Measurements from ENCODE around the gene MYO5A.
"Not testable (repeated sequence)": the region's sequence is repeated elsewhere in the genome, so short reads cannot be mapped to it uniquely, and the experiment has no call there.

Gene MYO5A

DNA sequence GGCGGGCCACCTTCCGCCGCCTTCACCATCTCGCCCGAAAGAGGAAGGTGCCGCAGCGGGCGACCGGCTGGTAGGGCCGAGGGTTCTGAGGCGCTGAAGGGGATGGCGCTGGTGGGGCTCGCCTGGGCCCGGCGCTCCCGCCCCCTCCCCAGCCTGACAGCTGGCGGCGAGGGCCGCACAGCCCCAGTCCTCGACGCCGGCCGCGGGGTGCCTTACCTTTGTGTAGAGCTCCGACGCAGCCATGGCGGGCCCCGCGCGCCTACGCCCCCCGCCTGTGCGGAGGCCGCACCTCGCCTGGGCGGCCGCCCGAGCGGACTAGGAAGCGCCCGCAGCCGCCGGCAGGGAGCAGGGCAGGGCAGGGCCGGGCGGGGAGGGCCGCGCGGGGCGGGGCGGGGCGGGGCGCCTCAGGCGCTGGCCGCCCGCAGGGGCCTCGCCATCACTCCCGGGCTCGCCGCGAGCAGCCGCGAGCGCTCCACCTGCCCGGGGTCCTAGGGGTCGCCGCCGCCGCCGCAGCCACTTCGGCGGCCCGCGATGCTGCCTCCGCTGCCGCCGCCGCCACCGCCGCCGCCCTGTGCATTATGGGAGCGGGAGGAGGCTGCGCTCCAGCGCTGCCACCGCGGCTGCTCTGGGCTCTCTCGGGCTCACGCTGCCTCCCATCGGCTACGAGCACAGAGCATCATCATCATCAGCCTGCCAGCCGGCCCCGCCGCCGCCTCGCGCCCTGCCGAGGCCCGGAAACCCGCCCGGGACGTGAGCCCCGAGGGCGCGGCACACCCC lies at the start of gene MYO5A:
MYO5A (minus strand) TSS at position 317 of the 777 bp plus-strand sequence; CDS start at position 243, 74 bp downstream.
- DNase-seq = peak; percentile 80

GRCh38 chr15:52576692-52577091 lies 48.0 kb upstream of the MYO5A start:
- DNase-seq = no peak

GRCh38 chr15:52575573-52575972 lies 46.9 kb upstream of the MYO5A start:
- DNase-seq = not testable (repeated sequence)

DNA sequence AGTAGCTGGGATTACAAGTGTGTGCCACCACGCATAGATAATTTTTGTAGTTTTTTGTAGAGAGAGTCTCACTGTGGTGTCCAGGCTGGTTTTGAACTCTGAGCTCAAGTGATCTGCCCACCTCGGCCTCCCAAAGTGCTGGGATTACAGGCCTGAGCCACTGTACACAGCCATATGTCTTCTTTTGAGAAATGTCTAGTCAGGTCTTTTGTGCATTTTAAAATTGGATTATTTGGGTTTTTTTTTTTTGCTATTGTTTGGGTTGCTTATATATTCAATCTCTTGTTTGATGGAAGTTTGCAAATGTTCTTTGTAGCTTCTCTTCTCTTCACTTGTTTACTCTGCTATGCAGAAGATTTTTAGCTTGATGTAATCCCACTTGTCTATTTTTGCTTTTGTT lies 46.4 kb upstream of the MYO5A start:
- no peak for DNase-seq

GRCh38 chr15:52574623-52575022 lies 45.9 kb upstream of the MYO5A start:
- DNase-seq = not testable (repeated sequence)

GRCh38 chr15:52568601-52569585 lies 40.2 kb upstream of the MYO5A start, which contains the start of gene ARPP19:
ARPP19 (minus strand) TSS chr15:52569030; CDS start chr15:52568892, 138 bp downstream.
- peak; percentile 86 for DNase-seq

- peak; percentile 65 for DNase-seq
Measured at GRCh38 chr15:52567871-52568600, 39.4 kb upstream of the MYO5A start.

- no peak for DNase-seq
Measured at GRCh38 chr15:52566889-52567288, 38.2 kb upstream of the MYO5A start.

DNA sequence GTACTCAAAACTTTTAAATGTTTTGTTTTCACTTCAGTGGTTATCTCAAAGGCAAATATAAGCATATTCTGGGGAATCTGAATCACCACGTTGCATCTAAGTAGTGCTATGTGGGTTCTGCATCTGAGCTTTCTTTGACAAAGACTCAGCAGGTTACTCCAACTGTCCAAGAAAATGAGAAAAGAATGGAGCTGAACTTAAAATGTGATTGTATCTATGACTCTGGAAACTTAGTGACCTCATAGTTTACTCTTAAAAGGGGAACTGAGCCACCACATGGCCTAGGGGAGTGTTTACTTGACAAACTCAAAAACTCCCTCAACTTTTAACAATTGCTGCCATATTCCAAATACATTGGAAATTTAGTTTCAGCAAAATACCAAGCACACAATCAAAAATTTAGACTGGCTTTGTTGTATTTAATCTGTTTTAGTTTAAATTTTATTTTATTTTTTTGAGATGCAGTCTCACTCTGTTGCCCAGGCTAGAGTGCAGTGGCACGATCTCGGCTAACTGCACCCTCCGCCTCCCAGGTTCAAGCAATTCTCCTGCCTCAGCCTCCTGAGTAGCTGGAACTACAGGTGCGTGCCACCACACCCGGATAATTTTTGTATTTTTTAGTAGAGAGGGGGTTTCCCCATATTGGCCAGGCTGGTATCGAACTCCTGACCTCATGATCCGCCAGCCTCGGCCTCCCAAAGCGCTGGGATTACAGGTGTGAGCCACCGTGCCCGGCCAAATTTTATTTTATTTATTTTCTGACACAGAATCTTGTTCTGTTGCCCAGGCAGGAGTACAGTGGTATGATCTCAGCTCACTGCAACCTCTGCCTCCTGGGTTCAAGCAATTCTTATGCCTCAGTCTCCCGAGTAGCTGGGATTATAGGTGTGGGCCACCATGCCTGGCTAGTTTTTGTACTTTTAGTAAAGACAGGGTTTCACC lies 37.0 kb upstream of the MYO5A start:
- DNase-seq = not testable (repeated sequence)

DNA sequence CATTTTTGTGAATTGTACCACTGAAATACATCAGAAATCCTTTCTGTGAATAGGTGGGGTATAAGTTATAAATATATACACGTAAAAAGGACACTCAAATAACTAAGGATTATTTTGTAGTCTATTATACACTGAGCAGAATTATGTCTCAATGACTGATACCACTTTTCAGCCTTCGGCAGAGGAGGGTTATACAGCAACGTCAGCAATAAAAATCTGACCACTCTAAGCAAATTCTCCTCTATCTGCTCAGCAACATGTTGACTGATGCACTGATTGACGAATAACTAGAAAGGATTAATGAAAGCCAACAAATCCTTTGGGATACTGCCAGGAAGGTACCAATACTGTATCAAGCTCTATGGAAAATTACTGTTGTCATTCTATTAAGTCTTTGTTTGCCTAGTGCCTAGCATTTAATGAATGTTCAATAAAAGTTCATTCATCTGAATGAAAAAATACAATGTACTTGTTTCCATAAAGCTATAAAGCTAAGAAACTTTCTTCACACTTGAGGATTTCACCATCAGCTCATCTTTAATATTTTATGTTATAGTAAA lies 34.9 kb upstream of the MYO5A start:
- no peak for DNase-seq

DNA sequence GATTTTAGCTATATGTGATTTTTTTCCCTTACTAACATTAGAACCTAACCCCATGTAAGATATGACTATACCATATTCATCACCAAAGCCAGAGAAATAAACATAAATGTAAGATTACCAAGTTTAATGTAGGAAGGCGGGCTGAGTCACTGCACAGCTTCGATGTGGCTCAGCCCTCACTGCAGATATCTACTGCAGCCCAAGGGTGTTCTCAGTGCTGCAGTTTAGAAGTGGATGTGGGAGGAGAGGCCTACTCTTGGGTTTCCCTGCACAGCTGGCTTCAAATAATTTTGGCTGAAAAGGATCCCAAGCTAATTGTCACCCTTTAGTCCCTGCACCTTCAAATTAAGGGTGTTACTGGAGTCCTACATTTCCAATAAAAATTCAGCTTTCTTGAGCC lies 30.9 kb upstream of the MYO5A start:
- DNase-seq = peak; percentile 73

DNA sequence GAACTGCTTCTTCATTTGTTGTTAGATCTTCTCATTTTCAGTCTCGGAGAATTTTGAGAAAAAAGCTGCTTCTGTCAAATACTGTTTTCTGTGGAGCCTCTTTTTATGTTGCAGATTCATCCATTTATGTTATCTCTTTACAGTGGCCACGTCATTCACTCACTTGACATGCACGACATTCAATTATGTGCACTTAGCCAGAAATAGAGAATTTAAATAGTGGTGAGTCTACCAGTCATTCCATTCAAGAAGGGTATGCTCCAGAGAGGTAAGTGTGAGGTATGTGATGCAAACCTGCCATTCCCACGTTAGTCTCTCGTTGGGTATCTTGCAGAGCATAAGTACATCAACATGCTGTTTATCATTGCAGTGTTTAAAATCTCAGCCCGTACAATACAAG lies 30.3 kb upstream of the MYO5A start:
- DNase-seq = no peak

DNA sequence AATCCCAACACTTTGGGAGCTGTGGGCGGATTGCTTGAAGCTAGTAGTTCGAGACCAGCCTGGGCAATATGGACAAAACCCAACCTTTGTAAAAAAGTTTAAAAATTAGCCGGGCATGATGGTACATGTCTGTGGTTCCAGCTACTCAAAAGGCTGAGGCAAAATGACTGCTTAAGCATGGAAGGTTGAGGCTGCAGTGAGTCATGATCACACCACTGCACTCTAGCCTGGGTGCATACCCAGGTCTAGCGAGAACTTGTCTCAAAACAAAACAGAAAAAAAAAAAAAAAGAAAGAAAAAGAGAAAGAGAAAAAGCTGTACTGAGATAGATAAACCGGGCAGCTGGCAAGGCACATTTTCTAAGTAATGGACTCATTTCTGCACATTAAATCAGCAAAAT lies 29.5 kb upstream of the MYO5A start:
- DNase-seq = peak; percentile 60

DNA sequence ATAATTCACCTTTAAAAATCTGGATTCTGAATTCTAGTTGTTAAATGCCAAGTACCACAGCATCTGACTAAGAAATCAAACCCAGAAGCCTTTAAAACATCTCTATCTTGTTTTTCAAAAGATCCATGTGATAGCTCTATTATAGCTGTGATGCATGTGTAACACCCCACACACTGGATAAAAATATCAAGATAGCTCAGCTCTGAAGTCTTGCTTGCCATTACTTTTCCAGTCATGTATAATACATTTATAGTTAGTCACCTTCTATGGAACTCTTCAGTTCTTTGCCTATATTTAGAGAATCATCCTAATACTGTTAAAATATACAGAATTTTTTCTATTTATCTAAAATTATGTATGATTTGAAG lies 28.6 kb upstream of the MYO5A start:
- DNase-seq = no peak

DNA sequence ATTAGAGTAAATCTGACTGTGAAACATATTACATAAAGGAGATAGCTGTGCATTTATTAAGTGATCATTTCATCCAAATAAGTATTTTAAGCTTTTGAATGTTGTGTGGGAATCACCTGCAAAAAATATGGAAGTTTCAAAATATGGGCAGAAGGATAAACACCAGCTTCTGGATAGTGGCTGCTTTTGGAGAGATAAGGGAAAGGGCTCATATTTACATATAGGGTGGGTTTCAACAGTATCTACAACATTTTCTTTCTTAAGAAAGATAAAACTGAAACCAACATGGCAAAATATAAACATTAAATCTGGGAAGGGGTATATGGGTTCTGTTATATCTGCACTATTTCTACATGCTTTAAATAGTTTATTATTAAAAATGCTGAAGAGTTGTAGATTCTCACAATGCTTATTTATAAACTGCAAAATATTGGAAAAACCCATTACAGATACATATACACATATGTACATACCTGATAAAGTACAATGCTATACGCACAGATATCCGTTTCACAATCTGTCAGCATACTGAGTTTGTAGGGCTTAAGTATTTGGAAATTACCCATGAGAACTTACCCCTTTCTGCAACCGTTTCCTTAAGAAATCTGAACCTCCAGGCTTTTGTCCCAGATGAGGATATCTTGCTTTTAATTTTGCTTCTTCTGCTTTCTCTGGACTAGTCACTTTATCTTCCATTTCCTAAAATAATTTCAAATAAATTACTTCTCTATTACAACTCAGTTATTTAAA lies 28.0 kb upstream of the MYO5A start:
- DNase-seq = no peak

- no peak for DNase-seq
Measured at GRCh38 chr15:52552303-52552702, 23.6 kb upstream of the MYO5A start.

- DNase-seq = no peak
Measured at GRCh38 chr15:52551762-52552161, 23.1 kb upstream of the MYO5A start.

DNA sequence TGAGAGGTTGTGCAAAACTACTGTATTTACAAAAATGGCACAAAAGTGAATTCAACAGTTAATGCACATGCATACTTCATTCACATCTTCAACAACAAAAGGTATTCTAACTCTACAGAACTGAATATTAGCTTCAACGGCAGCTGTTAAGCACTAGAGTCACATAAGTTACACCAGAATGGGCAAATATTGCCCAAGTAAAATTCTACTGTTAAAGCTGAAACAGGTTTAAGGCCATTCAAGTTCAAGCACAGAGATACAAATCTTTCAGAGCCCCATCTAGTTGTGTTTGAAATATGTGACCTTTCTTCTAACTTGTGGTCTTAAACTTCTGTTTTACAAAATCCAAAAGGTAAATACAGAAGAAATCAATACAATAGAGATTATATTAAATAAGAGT lies 22.5 kb upstream of the MYO5A start:
- not testable (repeated sequence) for DNase-seq

DNA sequence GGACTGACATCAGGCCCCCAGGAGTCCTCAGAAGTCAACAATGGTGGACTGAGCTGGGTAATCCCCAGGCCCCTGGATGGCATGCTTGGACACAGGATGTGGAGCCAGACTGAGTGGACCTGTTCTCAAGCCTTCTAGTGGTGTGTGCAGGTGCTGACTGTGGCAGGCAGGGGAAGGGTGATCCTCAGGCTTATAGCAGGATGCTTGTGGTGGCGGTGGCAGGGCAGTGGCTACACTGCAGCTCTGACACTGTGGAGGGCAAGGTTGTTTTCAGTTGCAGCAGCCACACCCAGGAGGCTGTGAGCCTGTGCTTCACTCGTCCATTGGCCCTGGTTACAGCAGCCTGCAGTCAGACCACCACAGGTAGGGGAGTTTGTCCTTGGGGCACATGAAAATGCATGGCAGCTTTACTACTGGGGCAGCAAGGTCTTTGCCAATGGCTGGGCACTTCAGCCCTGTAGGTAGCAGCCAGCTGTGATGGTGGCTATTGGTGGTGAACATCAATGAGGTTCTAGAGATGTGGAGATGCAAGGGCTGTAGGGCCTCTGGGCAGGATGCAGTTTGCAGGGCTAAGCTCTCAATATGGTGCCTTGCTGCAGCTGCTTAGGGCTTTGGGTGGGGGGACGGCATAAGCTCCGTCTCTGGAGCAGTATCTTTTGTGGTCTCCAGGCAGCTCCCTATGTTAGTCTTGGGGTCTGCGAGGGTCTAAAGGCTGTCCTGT lies 17.5 kb upstream of the MYO5A start:
- DNase-seq = no peak

Measured in stimulated activated CD8-positive, alpha-beta memory T cell treated with anti-CD3 and anti-CD28 coated beads, Interleukin-4, amount 100 ng/mL, for 48 hours (primary cell).